NCI-H187 treated with DMSO at 0.1 percent for 48 hours (cell line): Measurements from ENCODE around the gene PRR18.

Experiments
- DNase-seq: peaks from one replicate; lab custom pipeline; 2025; lab: John Stamatoyannopoulos, UW

Gene PRR18

GRCh38 chr6:166333172-166333995 is 25.2 kb upstream of the PRR18 start:
- no peak for DNase-seq

DNA sequence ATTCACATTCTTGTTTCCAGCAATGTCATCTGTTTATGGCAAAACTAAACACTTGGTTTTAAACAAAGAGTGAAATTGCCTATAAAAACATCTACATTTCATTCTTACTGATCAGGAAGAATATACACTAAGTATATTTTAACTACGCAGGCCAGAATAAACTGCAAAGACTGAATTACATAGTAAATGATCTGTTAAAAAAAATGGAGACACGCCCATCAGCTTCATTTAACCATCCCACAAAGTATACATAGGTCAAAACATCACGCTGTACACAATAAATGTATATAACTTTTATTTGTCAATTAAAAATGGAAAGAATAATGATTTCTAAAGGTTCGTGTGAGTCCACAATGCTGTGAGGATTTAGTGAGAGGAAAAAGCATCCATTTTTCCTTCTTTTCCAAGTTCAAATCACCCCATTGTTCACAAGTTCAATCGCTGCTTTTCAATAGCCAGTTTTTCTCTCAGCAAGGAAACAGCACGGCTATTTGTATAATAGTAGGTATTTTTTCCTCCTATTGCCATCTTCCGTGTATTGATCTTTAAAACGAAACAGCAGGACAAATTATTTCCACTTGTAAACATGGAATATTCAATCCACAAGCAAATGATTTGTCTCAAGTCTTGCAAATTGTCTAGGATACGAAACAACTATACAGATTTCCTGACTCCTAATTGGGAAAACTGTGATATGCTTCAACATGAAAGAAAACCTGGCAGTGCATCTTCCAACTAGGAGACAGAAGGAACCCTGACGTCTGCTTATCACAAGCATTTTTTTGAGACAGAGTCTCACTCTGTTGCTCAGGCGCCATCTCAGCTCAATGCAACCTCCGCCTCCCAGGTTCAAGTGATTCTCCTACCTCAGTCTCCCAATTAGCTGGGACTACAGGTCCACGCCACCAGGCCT is 23.6 kb upstream of the PRR18 start:
- DNase-seq: no peak

DNA sequence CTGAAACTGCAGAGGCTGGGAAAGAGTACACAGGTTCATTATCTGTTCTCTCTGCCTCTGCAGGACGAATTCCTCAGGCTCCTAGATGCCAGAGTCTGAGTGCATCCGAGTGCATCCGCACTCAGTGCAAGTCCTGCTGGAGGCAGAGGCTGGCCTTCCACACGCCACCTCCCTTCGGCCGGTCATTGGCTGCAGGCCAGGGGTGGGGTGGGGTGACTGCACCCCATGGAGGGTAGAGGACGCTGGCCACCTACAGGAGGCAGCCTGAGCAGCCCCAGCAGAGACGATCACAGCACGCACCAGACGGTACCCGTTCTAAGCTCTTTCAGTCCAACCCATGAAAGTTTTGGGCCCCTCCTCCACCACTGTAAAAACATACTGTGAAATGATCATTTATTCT is 22.4 kb upstream of the PRR18 start:
- no peak for DNase-seq

GRCh38 chr6:166325383-166326042 is 17.3 kb upstream of the PRR18 start:
- no peak for DNase-seq

DNA sequence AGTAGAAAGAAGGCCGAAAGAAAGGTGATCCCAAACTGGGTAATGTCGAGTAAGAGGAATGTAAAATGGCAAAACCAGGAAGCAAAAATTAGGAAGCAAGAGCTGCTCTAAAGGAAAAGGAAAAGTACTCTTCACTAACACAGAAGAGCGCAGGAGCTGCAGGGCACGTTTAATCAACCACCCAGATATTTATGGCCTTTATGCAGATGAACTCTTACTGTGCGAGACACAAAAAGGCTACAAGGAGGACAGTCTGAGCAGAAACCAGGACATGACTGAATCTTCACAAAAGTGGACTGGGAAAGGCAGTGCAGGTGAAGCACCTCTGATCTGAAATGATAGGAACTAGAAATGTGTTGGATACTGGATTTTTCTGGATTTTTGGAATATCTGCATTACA is 15.2 kb upstream of the PRR18 start:
- DNase-seq: no peak

DNA sequence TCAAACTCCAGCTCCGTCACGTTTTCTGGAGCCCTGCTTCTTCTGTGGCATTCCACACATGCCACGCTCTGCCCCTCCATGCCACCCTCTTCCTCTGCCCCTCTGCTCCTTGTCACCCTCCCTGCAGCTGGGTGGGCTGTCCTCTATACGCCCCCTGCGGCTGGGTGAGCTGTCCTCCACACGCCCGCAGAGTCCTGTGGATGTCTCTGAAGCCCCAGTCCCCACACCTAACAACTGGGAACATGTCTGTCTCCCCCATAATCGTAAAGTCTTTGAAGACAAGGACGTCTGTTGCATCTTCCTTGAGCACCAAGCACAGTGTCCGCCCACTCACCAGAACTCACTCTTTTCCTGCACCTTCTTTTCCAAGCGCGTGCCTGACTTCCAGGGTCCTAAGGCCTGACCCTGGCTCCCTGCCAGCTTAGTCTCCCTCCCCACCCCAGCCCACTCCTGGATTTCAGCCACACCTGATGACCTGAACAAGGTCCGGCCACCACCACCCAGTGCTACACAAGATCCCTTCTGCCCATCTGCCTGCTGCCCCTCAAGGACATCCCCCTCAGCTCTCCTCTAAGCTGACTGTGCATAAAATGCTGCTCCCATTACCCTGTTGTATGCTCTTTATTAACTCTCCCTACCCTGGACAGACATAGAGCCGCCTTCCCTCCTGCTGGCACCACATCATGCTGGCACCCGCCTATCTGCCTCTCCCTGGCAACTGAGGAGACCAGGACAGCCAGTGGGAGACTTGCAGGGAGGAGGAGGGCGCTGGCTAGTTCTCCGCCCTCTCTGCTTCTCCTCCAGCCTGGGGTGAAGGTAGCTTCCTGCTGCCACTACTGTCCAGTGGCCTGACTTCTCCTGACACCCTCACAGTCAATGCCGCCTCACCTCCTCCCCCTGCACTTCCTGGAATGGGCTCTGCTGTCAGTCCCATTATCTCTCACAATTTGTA is 10.7 kb upstream of the PRR18 start:
- no peak for DNase-seq

DNA sequence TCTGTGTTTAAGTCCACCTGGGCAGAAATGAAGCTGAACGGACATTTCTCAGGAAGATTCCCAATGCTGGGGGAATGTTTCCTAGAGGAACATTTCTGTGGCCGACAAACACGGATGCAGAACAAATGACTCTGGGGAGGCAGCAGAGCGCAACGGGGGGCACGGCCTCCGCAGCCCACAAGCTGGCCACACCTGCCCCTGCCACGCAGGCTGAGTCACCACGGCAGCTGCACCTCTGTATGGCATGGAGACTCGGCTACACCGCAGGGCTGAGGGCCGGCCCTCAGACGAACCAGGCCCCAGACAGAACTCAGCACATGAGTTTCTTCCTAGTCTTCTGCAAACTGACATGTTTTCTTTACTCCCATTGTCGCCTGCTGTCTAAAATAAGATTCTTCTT is 10.0 kb upstream of the PRR18 start:
- DNase-seq: no peak

DNA sequence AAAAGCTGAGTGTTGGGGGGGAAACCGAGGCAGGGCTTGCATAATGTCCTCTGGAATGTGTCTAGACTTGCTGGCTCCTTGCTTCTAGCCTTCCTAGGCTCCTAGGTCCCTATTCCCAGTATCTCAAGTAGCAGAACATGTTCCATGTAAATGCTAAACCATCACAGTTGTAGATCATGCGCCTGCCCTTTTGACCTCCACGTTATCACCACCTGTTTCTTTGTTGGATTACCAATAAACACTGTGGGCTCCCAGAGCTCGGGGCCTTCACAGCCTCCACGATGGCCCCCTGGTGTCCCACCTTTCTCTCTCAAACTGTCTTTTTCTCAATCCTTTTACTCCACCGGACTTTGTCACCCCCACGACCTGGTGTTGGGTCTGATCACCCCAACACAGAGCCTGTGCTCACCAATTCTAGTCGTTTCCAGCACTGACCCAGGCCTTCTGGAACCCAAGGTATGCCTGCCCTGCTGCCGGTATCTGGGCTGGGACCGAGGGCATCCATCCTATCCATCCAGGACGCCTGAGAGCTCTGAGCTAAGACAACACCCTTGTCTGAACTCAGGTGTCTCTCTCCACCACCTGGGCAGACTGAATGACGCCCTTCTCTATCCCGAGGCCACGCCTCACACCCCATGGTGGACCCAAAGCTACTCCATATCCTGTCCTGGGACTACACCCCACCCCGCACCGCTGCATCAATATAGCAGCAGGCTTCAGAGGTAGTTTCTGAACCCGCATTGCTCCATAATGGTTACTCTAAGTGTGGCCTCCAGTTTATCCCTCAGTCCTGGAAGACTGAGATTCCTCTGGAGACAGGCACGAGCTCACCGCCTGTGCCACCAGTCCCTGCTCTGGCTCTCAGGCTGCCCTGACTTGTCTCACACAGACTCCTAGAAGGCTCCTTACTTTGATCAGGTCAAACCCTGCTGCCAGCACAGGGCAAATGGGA is 9.3 kb upstream of the PRR18 start:
- DNase-seq: no peak

GRCh38 chr6:166315436-166315835 is 7.2 kb upstream of the PRR18 start:
- no peak for DNase-seq

- DNase-seq: no peak
These were observed 6.3 kb upstream of the PRR18 start for GRCh38 chr6:166314454-166314853.

- no peak for DNase-seq
These were observed 5.3 kb upstream of the PRR18 start for GRCh38 chr6:166313255-166314070.

DNA sequence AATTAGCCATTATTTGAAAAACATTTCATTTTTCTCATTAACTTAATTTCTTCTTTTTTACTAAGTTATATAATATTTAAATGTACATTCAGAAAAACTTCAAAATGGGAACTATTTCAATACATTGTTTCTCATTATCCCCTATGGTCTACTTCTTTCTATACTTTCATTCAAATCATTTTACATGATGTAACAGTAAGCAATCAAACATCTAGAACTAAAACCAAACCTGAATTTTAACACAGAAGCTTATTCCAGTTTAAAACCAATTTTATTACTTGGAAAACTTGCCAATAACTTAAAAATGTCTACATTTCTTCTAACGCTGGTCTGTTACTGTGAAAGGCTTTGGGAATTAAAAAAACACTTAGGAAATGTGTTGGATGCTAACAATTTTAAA is 4.6 kb upstream of the PRR18 start:
- no peak for DNase-seq

GRCh38 chr6:166310634-166311033 is 2.4 kb upstream of the PRR18 start:
- no peak for DNase-seq

DNA sequence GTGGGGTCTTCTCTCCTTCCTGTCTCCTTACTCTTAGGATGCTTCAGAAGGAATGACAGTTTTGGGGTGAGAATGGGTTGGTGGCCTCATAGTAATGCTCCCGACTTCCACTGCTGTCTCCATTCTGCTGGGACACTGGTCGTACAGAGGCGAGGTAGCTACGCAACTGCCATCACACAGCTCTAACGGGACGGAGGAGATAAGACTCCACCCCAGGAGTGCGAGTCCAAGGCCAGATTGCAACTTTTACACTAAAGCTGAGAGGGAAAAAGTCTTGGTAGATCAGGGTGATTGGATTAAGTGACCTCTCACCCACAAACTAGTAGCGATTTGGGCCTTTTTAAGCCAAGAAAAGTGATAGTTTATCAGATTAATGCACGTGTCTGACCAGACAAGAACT is 1.8 kb upstream of the PRR18 start:
- no peak for DNase-seq

DNA sequence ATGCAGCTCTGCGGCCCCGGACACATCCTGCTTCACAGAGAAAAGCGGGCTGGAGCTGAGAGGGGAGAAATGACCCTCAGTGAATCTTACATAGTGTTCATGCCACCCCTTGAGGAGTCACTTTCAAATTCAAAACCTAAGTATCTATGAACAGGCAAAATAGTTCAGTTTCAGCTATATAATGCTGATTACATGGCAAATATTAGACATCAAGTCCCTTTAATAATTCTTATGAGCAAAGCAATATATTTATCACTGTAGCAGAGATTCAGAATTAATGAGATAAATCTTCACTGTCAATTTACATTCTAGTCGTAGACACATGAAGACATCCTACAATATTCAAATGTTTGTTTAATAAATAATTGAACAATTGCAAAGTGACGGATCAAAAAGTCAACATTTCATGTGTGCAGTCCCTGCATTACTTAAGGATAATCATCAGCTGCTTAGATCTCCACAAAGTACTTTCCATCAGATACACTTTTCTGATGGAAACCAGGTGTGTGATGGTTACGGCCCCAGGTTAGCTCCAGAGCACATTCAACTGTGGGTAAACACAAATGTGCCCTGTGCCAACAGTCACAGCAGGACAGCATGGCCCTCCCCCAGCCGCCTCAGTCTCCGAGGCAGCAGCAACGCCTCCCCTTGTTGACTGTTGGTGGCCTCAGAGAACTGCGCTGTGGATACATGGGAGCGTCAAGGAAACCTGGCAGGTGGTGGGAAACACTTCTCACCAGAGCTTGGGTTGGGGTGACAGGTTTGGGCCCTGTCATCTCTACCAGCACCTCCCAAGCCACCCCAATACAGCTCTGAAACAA is 787 bp upstream of the PRR18 start:
- DNase-seq: no peak

GRCh38 chr6:166307082-166308032 is 835 bp downstream of the PRR18 start:
- no peak for DNase-seq

- no peak for DNase-seq
These were observed 1.7 kb downstream of the PRR18 start for GRCh38 chr6:166306378-166307081.
